Progenitor cell of endocrine pancreas (in vitro differentiated cells): Measurements from ENCODE around the gene TLR7. TPM values are rescaled to one million over a fixed set of nuclear protein-coding genes. Genes with fewer than 3 reads are reported as not detected.

Experiments
- DNase-seq: peaks from one replicate; pipeline ENCODE4 v3.0.0; 2021; ENCODE audit warnings: low spot score; ENCODE audit not compliant: unreplicated experiment
- H3K27ac Mint-ChIP-seq: 2 replicates; pipeline ENCODE4 v1.8.0; 2021; ENCODE audit warnings: mild to moderate bottlenecking, moderate library complexity, mixed read lengths
- H3K27me3 Mint-ChIP-seq: 2 replicates; pipeline ENCODE4 v1.8.0; 2021; ENCODE audit warnings: mixed read lengths
- H3K36me3 Mint-ChIP-seq: 2 replicates; pipeline ENCODE4 v1.8.0; 2022; ENCODE audit warnings: mixed read lengths; ENCODE audit not compliant: insufficient read depth
- H3K4me1 Mint-ChIP-seq: 2 replicates; pipeline ENCODE4 v1.8.0; 2021; ENCODE audit warnings: low read depth, mixed read lengths
- H3K4me3 Mint-ChIP-seq: 2 replicates; pipeline ENCODE4 v1.8.0; 2021; ENCODE audit warnings: low read depth, mild to moderate bottlenecking, moderate library complexity, mixed read lengths
- H3K9me3 Mint-ChIP-seq: 2 replicates; pipeline ENCODE4 v1.8.0; 2021; ENCODE audit warnings: low read depth, mixed read lengths
- total RNA-seq: library from RNA; stranded (reverse); gene quantifications from 2 replicates; pipeline ENCODE4 v1.2.1, GENCODE V29; 2021
- TF ChIP-seq, protein P1 (sequence below): fragments of 200-600 bp; sonication (generic); IDR thresholded peaks from one replicate; pipeline ENCODE4 v1.5.0; 2021; ENCODE audit warnings: antibody characterized with exemption, mild to moderate bottlenecking; ENCODE audit not compliant: unreplicated experiment

TLR7 gene
- total RNA-seq, 1 donor from 2014 or later: 0.05 TPM

GRCh38 chrX:12932244-12932643, 65.4 kb downstream of the TLR7 start:
- Mint-ChIP-seq H3K27ac (no peak overlapping the region), H3K27me3 (no peaks in the 10 kb centered on the region), H3K4me1 (no peaks in the 10 kb centered on the region), H3K36me3 (no peaks in the 10 kb centered on the region), H3K4me3 (no peak overlapping the region), H3K9me3 (peaks cover 27% of the 10 kb centered on the region)
- TF ChIP-seq, protein P1, sequence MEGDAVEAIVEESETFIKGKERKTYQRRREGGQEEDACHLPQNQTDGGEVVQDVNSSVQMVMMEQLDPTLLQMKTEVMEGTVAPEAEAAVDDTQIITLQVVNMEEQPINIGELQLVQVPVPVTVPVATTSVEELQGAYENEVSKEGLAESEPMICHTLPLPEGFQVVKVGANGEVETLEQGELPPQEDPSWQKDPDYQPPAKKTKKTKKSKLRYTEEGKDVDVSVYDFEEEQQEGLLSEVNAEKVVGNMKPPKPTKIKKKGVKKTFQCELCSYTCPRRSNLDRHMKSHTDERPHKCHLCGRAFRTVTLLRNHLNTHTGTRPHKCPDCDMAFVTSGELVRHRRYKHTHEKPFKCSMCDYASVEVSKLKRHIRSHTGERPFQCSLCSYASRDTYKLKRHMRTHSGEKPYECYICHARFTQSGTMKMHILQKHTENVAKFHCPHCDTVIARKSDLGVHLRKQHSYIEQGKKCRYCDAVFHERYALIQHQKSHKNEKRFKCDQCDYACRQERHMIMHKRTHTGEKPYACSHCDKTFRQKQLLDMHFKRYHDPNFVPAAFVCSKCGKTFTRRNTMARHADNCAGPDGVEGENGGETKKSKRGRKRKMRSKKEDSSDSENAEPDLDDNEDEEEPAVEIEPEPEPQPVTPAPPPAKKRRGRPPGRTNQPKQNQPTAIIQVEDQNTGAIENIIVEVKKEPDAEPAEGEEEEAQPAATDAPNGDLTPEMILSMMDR: no peak
- DNase-seq: no peak

DNA sequence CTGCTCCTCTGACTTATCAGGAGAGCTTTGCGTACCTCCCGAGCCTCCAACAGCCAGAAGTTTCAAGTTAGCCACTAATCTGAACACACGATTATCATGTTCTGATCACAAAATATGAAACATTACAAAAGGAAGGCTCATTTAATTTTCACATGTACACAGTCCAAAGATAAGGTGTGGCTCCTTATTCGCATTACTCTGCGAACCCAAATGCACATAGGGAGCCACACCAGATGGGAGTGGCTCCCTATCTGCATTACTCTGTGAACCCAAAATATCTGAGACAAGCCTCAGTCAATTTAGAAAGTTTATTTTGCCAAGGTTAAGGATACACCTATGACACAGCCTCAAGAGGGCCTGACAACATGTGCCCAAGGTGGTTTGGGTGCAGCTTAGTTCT, 68.0 kb downstream of the TLR7 start:
- H3K27ac Mint-ChIP-seq: no peak overlapping the region
- TF ChIP-seq, protein P1: no peak
- H3K9me3 Mint-ChIP-seq: peaks cover 30% of the 10 kb centered on the region
- no peaks in the 10 kb centered on the region for H3K4me1 Mint-ChIP-seq
- H3K4me3 Mint-ChIP-seq: no peak overlapping the region
- no peaks in the 10 kb centered on the region for H3K27me3 Mint-ChIP-seq
- no peaks in the 10 kb centered on the region for H3K36me3 Mint-ChIP-seq
- no peak for DNase-seq

DNA sequence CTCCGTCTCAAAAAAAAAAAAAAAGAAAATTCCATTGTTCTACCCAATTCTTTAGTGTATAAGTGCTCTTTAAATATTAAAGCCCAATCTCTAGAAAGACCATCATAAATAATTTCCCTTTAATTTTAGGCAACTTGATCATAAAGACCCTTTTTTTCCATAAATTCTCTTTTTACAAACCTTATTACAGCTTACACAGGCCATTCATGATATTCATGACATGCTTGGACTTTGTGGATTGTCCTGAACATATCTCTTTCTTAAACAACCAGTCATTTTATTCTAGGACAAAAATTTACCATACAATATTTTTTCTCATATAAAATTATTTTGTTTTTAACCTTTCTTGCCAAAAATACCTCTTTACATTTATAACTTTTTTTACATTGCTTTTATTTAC, 70.1 kb downstream of the TLR7 start:
- DNase-seq: no peak
- TF ChIP-seq, protein P1: no peak
- Mint-ChIP-seq H3K9me3 (peaks cover 40% of the 10 kb centered on the region), H3K27ac (no peak overlapping the region), H3K4me3 (no peak overlapping the region), H3K4me1 (no peaks in the 10 kb centered on the region), H3K36me3 (peaks cover 2% of the 10 kb centered on the region), H3K27me3 (no peaks in the 10 kb centered on the region)

Other genes starting within 250 kb of the TLR7 start
- 15.8 and 18.6 TPM in 2 replicates for gene PRPS2, start 75.7 kb upstream of the TLR7 start, total RNA-seq
- not detected in 2 replicates for gene TLR8, start 39.5 kb downstream of the TLR7 start, total RNA-seq
- gene TMSB4X, start 108.0 kb downstream of the TLR7 start, total RNA-seq: 1,699 and 1,780 TPM in 2 replicates
- not detected in 2 replicates for gene FAM9C, start 177.5 kb downstream of the TLR7 start, total RNA-seq